K562 (cell line): Measurements from ENCODE around the gene ADGRB3. TPM values are rescaled to one million over a fixed set of nuclear protein-coding genes. Genes with fewer than 3 reads are reported as not detected.

Experiments
- ATAC-seq: fragments of 200-7000 bp; cut with Tn5 transposase; 3 replicates; pipeline ENCODE4 v1.9.1; 2020; ENCODE audit warnings: moderate library complexity
- BruUV-seq: library from RNA; stranded (reverse); fragments of 400-500 nt; replicated peaks from 2 replicates; lab custom pipeline; 2021; lab: Mats Ljungman, UMichigan
- CTCF ChIA-PET: fragments of 300-600 bp; formaldehyde crosslinking; extraction: SDS; loops from one replicate; lab custom pipeline; 2021; ENCODE audit warnings: low intra/inter-chr PET ratio; lab: Yijun Ruan, JAX
- POLR2A ChIA-PET: fragments of 300-600, 350-650 bp; sonication (Branson Sonifier 250); formaldehyde crosslinking; extraction: SDS; loops from one replicate; lab custom pipeline; 2021; ENCODE audit warnings: antibody characterized with exemption, inconsistent platforms; lab: Yijun Ruan, JAX
- DNase-seq, 4 experiments: peaks; one replicate each; pipeline versions ENCODE4 v3.0.0 to v3.0.0-alpha.2; 2011 to 2018; ENCODE audit warnings: low spot score in 3 of 4, mixed read lengths in 3 of 4; ENCODE audit errors: extremely low read depth in 1 of 4
- FAIRE-seq: peaks from 2 replicates; lab custom pipeline; 2011; peaks lifted over from hg19 to GRCh38; lab: Jason Lieb, UNC
- H2AFZ ChIP-seq: 2 replicates; pipeline ENCODE4 v1.6.0; 2011; ENCODE audit warnings: low read depth, low read length, control low read depth, inconsistent platforms
- H3K27ac ChIP-seq: fragments of 200-600 bp; 3 replicates; pipeline ENCODE4 v1.8.0; 2011; ENCODE audit warnings: low read depth, mild to moderate bottlenecking, control low read depth, inconsistent platforms, low read length, moderate library complexity, mixed read lengths; ENCODE audit errors: extremely low read depth
- H3K27me3 ChIP-seq, 2 experiments: fragments of 300-600 bp in 1 of 2; 2 replicates in 1 of 2; 3 replicates in 1 of 2; pipeline versions ENCODE4 v1.6.0 to v1.8.0; 2011; ENCODE audit warnings: inconsistent platforms in 2 of 2, low read length in 2 of 2, mild to moderate bottlenecking in 1 of 2, mixed read lengths in 1 of 2, moderate library complexity in 1 of 2; ENCODE audit not compliant: control insufficient read depth in 2 of 2, insufficient read depth in 2 of 2
- H3K36me3 ChIP-seq: fragments of 300-600 bp; 3 replicates; pipeline ENCODE4 v1.8.0; 2011; ENCODE audit warnings: mild to moderate bottlenecking, low read length, inconsistent platforms; ENCODE audit not compliant: control insufficient read depth, insufficient read depth
- H3K4me1 ChIP-seq, 2 experiments: fragments of 200-600 bp in 1 of 2; replicated peaks in 1 of 2; 2 replicates in 1 of 2; 3 replicates in 1 of 2; pipeline versions ENCODE4 v1.5.1 to v1.8.0; 2011; ENCODE audit warnings: inconsistent platforms in 2 of 2, low read length in 2 of 2, mild to moderate bottlenecking in 1 of 2, mixed read lengths in 1 of 2, moderate library complexity in 1 of 2; ENCODE audit not compliant: control insufficient read depth in 2 of 2, insufficient read depth in 2 of 2
- H3K4me2 ChIP-seq: 2 replicates; pipeline ENCODE4 v1.6.1; 2011; ENCODE audit warnings: low read length, control low read depth, inconsistent platforms, mixed read lengths; ENCODE audit not compliant: insufficient read depth
- H3K4me3 ChIP-seq: fragments of 200-600 bp; sonication (generic), shearing (Covaris generic); 2 replicates; pipeline ENCODE4 v1.5.1; 2016; ENCODE audit warnings: control low read depth, inconsistent platforms
- H3K79me2 ChIP-seq: fragments of 200-600 bp; 3 replicates; pipeline ENCODE4 v1.8.0; 2011; ENCODE audit warnings: low read length, inconsistent platforms; ENCODE audit not compliant: control insufficient read depth, insufficient read depth
- H3K9ac ChIP-seq, 2 experiments: 2 replicates each; pipeline versions ENCODE4 v1.6.0 to v1.6.1; 2011; ENCODE audit warnings: low read depth in 2 of 2, low read length in 2 of 2, control low read depth in 1 of 2, inconsistent platforms in 1 of 2, mild to moderate bottlenecking in 1 of 2, mixed read lengths in 1 of 2; ENCODE audit not compliant: insufficient read depth in 1 of 2
- H3K9me1 ChIP-seq: one replicate; pipeline ENCODE4 v1.6.0; 2011; ENCODE audit warnings: inconsistent platforms, mild to moderate bottlenecking, low read length, moderate library complexity; ENCODE audit not compliant: control insufficient read depth, insufficient read depth
- H3K9me3 ChIP-seq: replicated peaks from 2 replicates; pipeline ENCODE4 v1.5.1; 2011; ENCODE audit warnings: low read depth, low read length, inconsistent platforms; ENCODE audit not compliant: control insufficient read depth, insufficient read depth
- H4K20me1 ChIP-seq: replicated peaks from 2 replicates; pipeline ENCODE4 v1.6.1; 2011; ENCODE audit warnings: low read length, inconsistent platforms, mixed read lengths; ENCODE audit not compliant: control insufficient read depth, insufficient read depth
- ADNP ChIP-seq: fragments of 200-800 bp; sonication (Bioruptor generic); IDR thresholded peaks from 2 replicates; pipeline ENCODE4 v1.6.1; 2016; ENCODE audit warnings: missing genetic modification characterization, missing compliant biosample characterization
- ATF7 ChIP-seq: fragments of 450-650 bp; IDR thresholded peaks from 2 replicates; pipeline ENCODE4 v1.7.1; 2014; ENCODE audit warnings: mild to moderate bottlenecking, moderate library complexity
- DDX20 ChIP-seq: fragments of 450-650 bp; IDR thresholded peaks from 2 replicates; pipeline ENCODE4 v1.6.1; 2016; ENCODE audit warnings: missing genetic modification characterization, low read depth, mild to moderate bottlenecking, missing compliant biosample characterization, moderate library complexity
- ELF4 ChIP-seq: fragments of 450-650 bp; formaldehyde crosslinking; IDR thresholded peaks from 2 replicates; pipeline ENCODE4 v1.4.0; 2022; ENCODE audit warnings: missing genetic modification characterization
- SMARCA5 ChIP-seq: fragments of 450-650 bp; IDR thresholded peaks from 2 replicates; pipeline ENCODE4 v1.6.1; 2016
- TAF15 ChIP-seq: fragments of 200-400 bp; formaldehyde crosslinking; IDR thresholded peaks from 2 replicates; pipeline ENCODE4 v1.6.1; 2017; ENCODE audit warnings: mild to moderate bottlenecking, low read depth, low read length, moderate library complexity
- TAF7 ChIP-seq: fragments of 450-650 bp; IDR thresholded peaks from 2 replicates; pipeline ENCODE4 v1.6.1; 2016; ENCODE audit warnings: missing genetic modification characterization, missing compliant biosample characterization
- ZEB2 ChIP-seq: fragments of 450-650 bp; IDR thresholded peaks from 2 replicates; pipeline ENCODE4 v1.6.1; 2016
- ZFX ChIP-seq: sonication (generic); formaldehyde crosslinking; IDR thresholded peaks from 2 replicates; pipeline ENCODE4 v1.8.0; 2022; ENCODE audit warnings: mild to moderate bottlenecking, missing genetic modification reagents, moderate library complexity
- ZNF217 ChIP-seq: sonication (generic); formaldehyde crosslinking; IDR thresholded peaks from 2 replicates; pipeline ENCODE4 v1.8.0; 2022; ENCODE audit warnings: mild to moderate bottlenecking, missing genetic modification reagents
- ZNF589 ChIP-seq: fragments of 200-800 bp; sonication (Bioruptor generic); IDR thresholded peaks from 2 replicates; pipeline ENCODE4 v1.6.1; 2016; ENCODE audit warnings: low read depth, missing genetic modification characterization, missing compliant biosample characterization
- ZNF668 ChIP-seq: fragments of 250-450 bp; sonication (Bioruptor Pico); IDR thresholded peaks from 2 replicates; pipeline ENCODE4 v1.8.0; 2022; ENCODE audit warnings: mild to moderate bottlenecking, inconsistent platforms
- ZNF699 ChIP-seq: fragments of 250-450 bp; sonication (Bioruptor Pico); IDR thresholded peaks from 2 replicates; pipeline ENCODE4 v1.8.0; 2021; ENCODE audit warnings: mild to moderate bottlenecking, moderate library complexity; ENCODE audit not compliant: insufficient replicate concordance
- WGBS: fragments of 100-300 bp; shearing (Covaris generic); methylation state at CpG from one replicate; pipeline ENCODE4 v1.1.6; 2016; ENCODE audit warnings: low coverage, mixed read lengths; ENCODE audit not compliant: insufficient coverage; ENCODE audit errors: missing lambda C conversion rate; 5-methylcytosine and 5-hydroxymethylcytosine counted together
- in situ Hi-C: fragments of 300-500 bp; cut with MboI; formaldehyde crosslinking; loops from 4 replicates; pipeline ENCODE4 v1.15.0; 2018; ENCODE audit warnings: inconsistent platforms, mixed read lengths
- intact Hi-C: fragments of 100-400 bp; cut with micrococcal nuclease; formaldehyde crosslinking; loops from 2 replicates; pipeline ENCODE4 v1.14.2; 2022
- polyA plus RNA-seq, 8 experiments: library from polyadenylated mRNA; depleted of rRNA in 4 of 8; stranded (reverse) in 5 of 8; unstranded in 3 of 8; fragments of >200 nt; fragmentation: Nextera tagmentation in 2 of 8; fragmentation: Illumina TruSeq in 1 of 8; extraction: Ambion mirVana in 2 of 8; extraction: Trizol in 1 of 8; gene quantifications; 2 replicates each; pipeline versions ENCODE4 v1.2.1 to v1.2.3, GENCODE V29; 2011 to 2014; ENCODE audit warnings: inconsistent platforms in 1 of 8, missing spikeins in 1 of 8
- total RNA-seq, 7 experiments: library from RNA; depleted of rRNA in 6 of 7; stranded (reverse); fragments of >200 nt in 6 of 7; fragmentation: Illumina TruSeq in 2 of 7; extraction: Trizol in 2 of 7; gene quantifications; 2 replicates each; pipeline versions ENCODE4 v1.2.1 to v1.2.3, GENCODE V29; 2011 to 2021; ENCODE audit warnings: low replicate concordance in 1 of 7
- TF ChIP-seq, protein P1 (sequence below): sonication (generic); formaldehyde crosslinking; IDR thresholded peaks from 2 replicates; pipeline ENCODE4 v1.8.0; 2023; ENCODE audit warnings: mild to moderate bottlenecking, missing genetic modification reagents
- TF ChIP-seq, protein P2 (sequence below): sonication (generic); formaldehyde crosslinking; IDR thresholded peaks from 2 replicates; pipeline ENCODE4 v1.9.0; 2022; ENCODE audit warnings: mild to moderate bottlenecking, missing genetic modification reagents
- TF ChIP-seq, protein P3 (sequence below): fragments of 450-650 bp; IDR thresholded peaks from 2 replicates; pipeline ENCODE4 v1.6.1; 2017; ENCODE audit warnings: antibody characterized with exemption
- TF ChIP-seq, protein P4 (sequence below): fragments of 250-450 bp; sonication (Bioruptor Pico); IDR thresholded peaks from 2 replicates; pipeline ENCODE4 v1.8.0; 2022; ENCODE audit warnings: inconsistent platforms, mild to moderate bottlenecking, moderate library complexity, borderline replicate concordance

The ADGRB3 gene
- total and polyA plus RNA-seq, 9 of the 15 experiments (the other 6 are each of a cell fraction or from before 2014, with no cell fraction given) = 0.90 to 7.8 (median 2.4) TPM

DNA sequence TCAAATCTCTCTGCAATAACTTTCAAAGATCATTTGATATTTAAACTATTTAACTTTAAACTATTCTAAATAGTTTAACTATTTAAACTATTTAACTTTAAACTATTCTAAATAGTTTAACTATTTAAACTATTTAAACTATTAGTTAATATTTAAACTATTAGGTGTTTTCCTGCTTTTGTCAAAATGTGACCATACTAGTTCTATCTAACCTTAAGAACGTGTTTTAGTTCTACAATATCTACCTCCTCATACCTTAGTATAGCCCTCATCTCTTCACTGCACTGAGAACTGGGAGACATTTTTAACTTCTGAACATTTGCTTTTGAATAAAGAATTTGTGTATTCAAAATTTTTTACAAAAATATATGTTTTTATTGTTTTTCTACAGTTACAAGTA, 429.1 kb downstream of the ADGRB3 start:
- Histone ChIP-seq H3K9me1 (no peaks in the 10 kb centered on the region), H3K9me3 (no peaks in the 10 kb centered on the region), H3K27me3 (no peaks in the 10 kb centered on the region), H2AFZ (no peak overlapping the region), H3K79me2 (no peaks in the 10 kb centered on the region), H3K36me3 (no peaks in the 10 kb centered on the region), H3K27ac (no peak overlapping the region), H3K4me2 (no peak overlapping the region), H3K4me3 (no peak overlapping the region), H3K4me1 (no peaks in the 10 kb centered on the region), H3K9ac (no peak overlapping the region), H4K20me1 (no peaks in the 10 kb centered on the region)
- no peak for DNase-seq
- ChIA-PET CTCF (no interaction called here), POLR2A (no interaction called here)
- in situ Hi-C loops (no loop called here), intact Hi-C loops (no loop called here)
- TF ChIP-seq SMARCA5 (no peak), ADNP (tag) (no peak), ZEB2 (no peak), ZFX (no peak), TAF7 (tag) (no peak), ZNF668 (no peak), ATF7 (no peak), ZNF217 (CRISPR knock-in tag) (no peak), TAF15 (no peak), ELF4 (no peak), ZNF699 (CRISPR knock-in tag) (no peak), ZNF589 (CRISPR knock-in tag) (no peak), DDX20 (no peak)
- TF ChIP-seq, protein P1, sequence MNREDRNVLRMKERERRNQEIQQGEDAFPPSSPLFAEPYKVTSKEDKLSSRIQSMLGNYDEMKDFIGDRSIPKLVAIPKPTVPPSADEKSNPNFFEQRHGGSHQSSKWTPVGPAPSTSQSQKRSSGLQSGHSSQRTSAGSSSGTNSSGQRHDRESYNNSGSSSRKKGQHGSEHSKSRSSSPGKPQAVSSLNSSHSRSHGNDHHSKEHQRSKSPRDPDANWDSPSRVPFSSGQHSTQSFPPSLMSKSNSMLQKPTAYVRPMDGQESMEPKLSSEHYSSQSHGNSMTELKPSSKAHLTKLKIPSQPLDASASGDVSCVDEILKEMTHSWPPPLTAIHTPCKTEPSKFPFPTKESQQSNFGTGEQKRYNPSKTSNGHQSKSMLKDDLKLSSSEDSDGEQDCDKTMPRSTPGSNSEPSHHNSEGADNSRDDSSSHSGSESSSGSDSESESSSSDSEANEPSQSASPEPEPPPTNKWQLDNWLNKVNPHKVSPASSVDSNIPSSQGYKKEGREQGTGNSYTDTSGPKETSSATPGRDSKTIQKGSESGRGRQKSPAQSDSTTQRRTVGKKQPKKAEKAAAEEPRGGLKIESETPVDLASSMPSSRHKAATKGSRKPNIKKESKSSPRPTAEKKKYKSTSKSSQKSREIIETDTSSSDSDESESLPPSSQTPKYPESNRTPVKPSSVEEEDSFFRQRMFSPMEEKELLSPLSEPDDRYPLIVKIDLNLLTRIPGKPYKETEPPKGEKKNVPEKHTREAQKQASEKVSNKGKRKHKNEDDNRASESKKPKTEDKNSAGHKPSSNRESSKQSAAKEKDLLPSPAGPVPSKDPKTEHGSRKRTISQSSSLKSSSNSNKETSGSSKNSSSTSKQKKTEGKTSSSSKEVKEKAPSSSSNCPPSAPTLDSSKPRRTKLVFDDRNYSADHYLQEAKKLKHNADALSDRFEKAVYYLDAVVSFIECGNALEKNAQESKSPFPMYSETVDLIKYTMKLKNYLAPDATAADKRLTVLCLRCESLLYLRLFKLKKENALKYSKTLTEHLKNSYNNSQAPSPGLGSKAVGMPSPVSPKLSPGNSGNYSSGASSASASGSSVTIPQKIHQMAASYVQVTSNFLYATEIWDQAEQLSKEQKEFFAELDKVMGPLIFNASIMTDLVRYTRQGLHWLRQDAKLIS (CRISPR knock-in tag) = no peak
- TF ChIP-seq, protein P2, sequence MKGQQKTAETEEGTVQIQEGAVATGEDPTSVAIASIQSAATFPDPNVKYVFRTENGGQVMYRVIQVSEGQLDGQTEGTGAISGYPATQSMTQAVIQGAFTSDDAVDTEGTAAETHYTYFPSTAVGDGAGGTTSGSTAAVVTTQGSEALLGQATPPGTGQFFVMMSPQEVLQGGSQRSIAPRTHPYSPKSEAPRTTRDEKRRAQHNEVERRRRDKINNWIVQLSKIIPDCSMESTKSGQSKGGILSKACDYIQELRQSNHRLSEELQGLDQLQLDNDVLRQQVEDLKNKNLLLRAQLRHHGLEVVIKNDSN = no peak
- TF ChIP-seq, protein P3, sequence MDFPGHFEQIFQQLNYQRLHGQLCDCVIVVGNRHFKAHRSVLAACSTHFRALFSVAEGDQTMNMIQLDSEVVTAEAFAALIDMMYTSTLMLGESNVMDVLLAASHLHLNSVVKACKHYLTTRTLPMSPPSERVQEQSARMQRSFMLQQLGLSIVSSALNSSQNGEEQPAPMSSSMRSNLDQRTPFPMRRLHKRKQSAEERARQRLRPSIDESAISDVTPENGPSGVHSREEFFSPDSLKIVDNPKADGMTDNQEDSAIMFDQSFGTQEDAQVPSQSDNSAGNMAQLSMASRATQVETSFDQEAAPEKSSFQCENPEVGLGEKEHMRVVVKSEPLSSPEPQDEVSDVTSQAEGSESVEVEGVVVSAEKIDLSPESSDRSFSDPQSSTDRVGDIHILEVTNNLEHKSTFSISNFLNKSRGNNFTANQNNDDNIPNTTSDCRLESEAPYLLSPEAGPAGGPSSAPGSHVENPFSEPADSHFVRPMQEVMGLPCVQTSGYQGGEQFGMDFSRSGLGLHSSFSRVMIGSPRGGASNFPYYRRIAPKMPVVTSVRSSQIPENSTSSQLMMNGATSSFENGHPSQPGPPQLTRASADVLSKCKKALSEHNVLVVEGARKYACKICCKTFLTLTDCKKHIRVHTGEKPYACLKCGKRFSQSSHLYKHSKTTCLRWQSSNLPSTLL = no peak
- TF ChIP-seq, protein P4, sequence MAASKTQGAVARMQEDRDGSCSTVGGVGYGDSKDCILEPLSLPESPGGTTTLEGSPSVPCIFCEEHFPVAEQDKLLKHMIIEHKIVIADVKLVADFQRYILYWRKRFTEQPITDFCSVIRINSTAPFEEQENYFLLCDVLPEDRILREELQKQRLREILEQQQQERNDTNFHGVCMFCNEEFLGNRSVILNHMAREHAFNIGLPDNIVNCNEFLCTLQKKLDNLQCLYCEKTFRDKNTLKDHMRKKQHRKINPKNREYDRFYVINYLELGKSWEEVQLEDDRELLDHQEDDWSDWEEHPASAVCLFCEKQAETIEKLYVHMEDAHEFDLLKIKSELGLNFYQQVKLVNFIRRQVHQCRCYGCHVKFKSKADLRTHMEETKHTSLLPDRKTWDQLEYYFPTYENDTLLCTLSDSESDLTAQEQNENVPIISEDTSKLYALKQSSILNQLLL (CRISPR knock-in tag) = no peak
- ATAC-seq = no peak
- no TSS peak for BruUV-seq
- no peak for FAIRE-seq
- WGBS = 6% methylated on average over 1 of the region's 1 CpG
